ENCODE data around the gene ICE1.
"Not testable (repeated sequence)": the region's sequence is repeated elsewhere in the genome, so short reads cannot be mapped to it uniquely, and the experiment has no call there.

Gene ICE1

GRCh38 chr5:5421961-5422818, at the start of gene ICE1:
ICE1 (plus strand) TSS chr5:5422677; CDS start chr5:5422916, 239 bp downstream.
- DNase-seq (ENCODE audit: low read depth, low spot score): peak; percentile 99

GRCh38 chr5:5372930-5373329, 49.5 kb upstream of the ICE1 start:
- no peak for DNase-seq (ENCODE audit: low read depth, low spot score)

- no peak for DNase-seq (ENCODE audit: low read depth, low spot score)
These were observed 49.0 kb upstream of the ICE1 start for GRCh38 chr5:5373351-5373989.

GRCh38 chr5:5374009-5374715, 48.3 kb upstream of the ICE1 start:
- no peak for DNase-seq (ENCODE audit: low read depth, low spot score)

GRCh38 chr5:5377780-5378179, 44.7 kb upstream of the ICE1 start:
- DNase-seq (ENCODE audit: low read depth, low spot score): no peak

GRCh38 chr5:5378531-5378930, 43.9 kb upstream of the ICE1 start:
- no peak for DNase-seq (ENCODE audit: low read depth, low spot score)

GRCh38 chr5:5380298-5380697, 42.2 kb upstream of the ICE1 start:
- DNase-seq (ENCODE audit: low read depth, low spot score): no peak

- DNase-seq (ENCODE audit: low read depth, low spot score): no peak
These were observed 41.1 kb upstream of the ICE1 start for GRCh38 chr5:5381310-5381913.

- no peak for DNase-seq (ENCODE audit: low read depth, low spot score)
These were observed 39.0 kb upstream of the ICE1 start for GRCh38 chr5:5383461-5383860.

GRCh38 chr5:5384660-5385330, 37.7 kb upstream of the ICE1 start:
- DNase-seq (ENCODE audit: low read depth, low spot score): no peak

GRCh38 chr5:5385331-5385662, 37.2 kb upstream of the ICE1 start:
- DNase-seq (ENCODE audit: low read depth, low spot score): no peak

GRCh38 chr5:5386329-5386728, 36.1 kb upstream of the ICE1 start:
- no peak for DNase-seq (ENCODE audit: low read depth, low spot score)

- DNase-seq (ENCODE audit: low read depth, low spot score): no peak
These were observed 35.3 kb upstream of the ICE1 start for GRCh38 chr5:5387192-5387591.

GRCh38 chr5:5387777-5388176, 34.7 kb upstream of the ICE1 start:
- no peak for DNase-seq (ENCODE audit: low read depth, low spot score)

GRCh38 chr5:5390121-5390869, 32.2 kb upstream of the ICE1 start:
- DNase-seq (ENCODE audit: low read depth, low spot score): not testable (repeated sequence)

- DNase-seq (ENCODE audit: low read depth, low spot score): peak; percentile 43
These were observed 30.0 kb upstream of the ICE1 start for GRCh38 chr5:5392504-5392903.

GRCh38 chr5:5394384-5394986, 28.0 kb upstream of the ICE1 start:
- peak; percentile 82 for DNase-seq (ENCODE audit: low read depth, low spot score)

GRCh38 chr5:5395093-5395492, 27.4 kb upstream of the ICE1 start:
- not testable (repeated sequence) for DNase-seq (ENCODE audit: low read depth, low spot score)

GRCh38 chr5:5398071-5398470, 24.4 kb upstream of the ICE1 start:
- no peak for DNase-seq (ENCODE audit: low read depth, low spot score)

GRCh38 chr5:5401095-5401494, 21.4 kb upstream of the ICE1 start:
- DNase-seq (ENCODE audit: low read depth, low spot score): no peak

Measured in ELF-1 (cell line).